ENCODE measurements around the gene LNPEP.
A peak's percentile ranks its signal among the peaks of the same experiment; 100 is the strongest.

The LNPEP gene

DNA sequence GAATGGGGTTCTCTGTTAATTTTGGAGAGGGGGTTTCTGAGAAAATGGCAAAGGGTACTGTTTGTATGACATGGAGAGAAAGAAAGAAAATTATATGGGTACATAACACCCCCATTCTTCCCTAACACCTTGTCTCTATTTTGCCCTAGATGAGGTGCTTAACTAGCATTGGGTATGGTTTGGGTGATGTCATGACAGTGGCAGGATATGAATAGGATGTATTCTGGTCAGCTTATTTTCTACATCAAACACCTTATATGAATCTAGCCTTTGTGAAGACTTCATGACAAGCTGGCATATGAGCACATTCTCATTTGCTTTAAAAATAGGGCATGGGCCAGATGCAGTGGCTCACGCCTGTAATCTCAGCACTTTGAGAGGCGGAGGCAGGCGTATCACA lies 58.6 kb downstream of the LNPEP start:
- no peaks in the 10 kb centered on the region for H3F3A ChIP-seq (ENCODE audit: control insufficient read depth, insufficient read depth)
- H3K4me3 ChIP-seq (ENCODE audit: low read length) = no peak overlapping the region
- H3K36me3 ChIP-seq (ENCODE audit: control insufficient read depth, low read length) = peaks cover 69% of the 10 kb centered on the region
- TF ChIP-seq EZH2phosphoT487 (IDR thresholded peaks at IDR 0.05; ENCODE audit: borderline replicate concordance, low read length) (no peak), CTCF (IDR thresholded peaks at IDR 0.05; ENCODE audit: low read depth, low read length, poor library complexity, severe bottlenecking) (no peak)
- H3K4me1 ChIP-seq (ENCODE audit: control insufficient read depth, low read length) = no peaks in the 10 kb centered on the region
- 0 out of 2 replicates have a peak, but pooled peaks cover 2% of the 10 kb centered on the region for H3K79me2 ChIP-seq (ENCODE audit: control insufficient read depth, low read length)
- H3K9me2 ChIP-seq (replicated peaks; ENCODE audit: control insufficient read depth, low read length) = no peaks in the 10 kb centered on the region
- H3K27ac ChIP-seq (ENCODE audit: low read depth, low read length) = no peak overlapping the region
- H3K27me3 ChIP-seq (ENCODE audit: control insufficient read depth, low read length) = no peaks in the 10 kb centered on the region
- H3K9me3 ChIP-seq (ENCODE audit: control insufficient read depth, insufficient read depth, low read length) = no peaks in the 10 kb centered on the region
- no peak overlapping the region for H3K4me2 ChIP-seq (ENCODE audit: low read length)
- H4K20me1 ChIP-seq (ENCODE audit: control insufficient read depth, insufficient read depth, low read depth, low read length) = no peaks in the 10 kb centered on the region

- H3F3A ChIP-seq (ENCODE audit: control insufficient read depth, insufficient read depth) = no peaks in the 10 kb centered on the region
- H3K36me3 ChIP-seq (ENCODE audit: control insufficient read depth, low read length) = peaks cover 69% of the 10 kb centered on the region
- H3K27me3 ChIP-seq (ENCODE audit: control insufficient read depth, low read length) = no peaks in the 10 kb centered on the region
Observed at GRCh38 chr5:96995419-96995818, 59.5 kb downstream of the LNPEP start.

GRCh38 chr5:96997265-96997859 lies 61.5 kb downstream of the LNPEP start:
- Histone ChIP-seq H3K36me3 (ENCODE audit: control insufficient read depth, low read length) (peaks cover 66% of the 10 kb centered on the region), H4K20me1 (ENCODE audit: control insufficient read depth, insufficient read depth, low read depth, low read length) (no peaks in the 10 kb centered on the region), H3K4me2 (ENCODE audit: low read length) (no peak overlapping the region), H3K27ac (ENCODE audit: low read depth, low read length) (no peak overlapping the region), H3F3A (ENCODE audit: control insufficient read depth, insufficient read depth) (no peaks in the 10 kb centered on the region), H3K4me3 (ENCODE audit: low read length) (no peak overlapping the region), H3K9me2 (replicated peaks; ENCODE audit: control insufficient read depth, low read length) (no peaks in the 10 kb centered on the region), H3K79me2 (ENCODE audit: control insufficient read depth, low read length) (no peaks in the 10 kb centered on the region), H3K27me3 (ENCODE audit: control insufficient read depth, low read length) (no peaks in the 10 kb centered on the region), H3K9me3 (ENCODE audit: control insufficient read depth, insufficient read depth, low read length) (no peaks in the 10 kb centered on the region), H3K4me1 (ENCODE audit: control insufficient read depth, low read length) (no peaks in the 10 kb centered on the region)
- TF ChIP-seq CTCF (IDR thresholded peaks at IDR 0.05; ENCODE audit: low read depth, low read length, poor library complexity, severe bottlenecking) = peak; percentile 54
- TF ChIP-seq EZH2phosphoT487 (IDR thresholded peaks at IDR 0.05; ENCODE audit: borderline replicate concordance, low read length) = no peak

More at GRCh38 chr5:96995419-96995818, 59.5 kb downstream of the LNPEP start:
- H3K9me3 ChIP-seq (ENCODE audit: control insufficient read depth, insufficient read depth, low read length) = no peaks in the 10 kb centered on the region
- no peaks in the 10 kb centered on the region for H3K4me1 ChIP-seq (ENCODE audit: control insufficient read depth, low read length)
- H3K27ac ChIP-seq (ENCODE audit: low read depth, low read length) = no peak overlapping the region
- H4K20me1 ChIP-seq (ENCODE audit: control insufficient read depth, insufficient read depth, low read depth, low read length) = no peaks in the 10 kb centered on the region
- H3K4me2 ChIP-seq (ENCODE audit: low read length) = no peak overlapping the region
- no peaks in the 10 kb centered on the region for H3K9me2 ChIP-seq (replicated peaks; ENCODE audit: control insufficient read depth, low read length)
- H3K79me2 ChIP-seq (ENCODE audit: control insufficient read depth, low read length) = 0 out of 2 replicates have a peak, but pooled peaks cover 2% of the 10 kb centered on the region
- H3K4me3 ChIP-seq (ENCODE audit: low read length) = no peak overlapping the region
- no peak for TF ChIP-seq EZH2phosphoT487 (IDR thresholded peaks at IDR 0.05; ENCODE audit: borderline replicate concordance, low read length)
- no peak for TF ChIP-seq CTCF (IDR thresholded peaks at IDR 0.05; ENCODE audit: low read depth, low read length, poor library complexity, severe bottlenecking)
